ENCODE data around the gene CCDC82.

Gene CCDC82

DNA sequence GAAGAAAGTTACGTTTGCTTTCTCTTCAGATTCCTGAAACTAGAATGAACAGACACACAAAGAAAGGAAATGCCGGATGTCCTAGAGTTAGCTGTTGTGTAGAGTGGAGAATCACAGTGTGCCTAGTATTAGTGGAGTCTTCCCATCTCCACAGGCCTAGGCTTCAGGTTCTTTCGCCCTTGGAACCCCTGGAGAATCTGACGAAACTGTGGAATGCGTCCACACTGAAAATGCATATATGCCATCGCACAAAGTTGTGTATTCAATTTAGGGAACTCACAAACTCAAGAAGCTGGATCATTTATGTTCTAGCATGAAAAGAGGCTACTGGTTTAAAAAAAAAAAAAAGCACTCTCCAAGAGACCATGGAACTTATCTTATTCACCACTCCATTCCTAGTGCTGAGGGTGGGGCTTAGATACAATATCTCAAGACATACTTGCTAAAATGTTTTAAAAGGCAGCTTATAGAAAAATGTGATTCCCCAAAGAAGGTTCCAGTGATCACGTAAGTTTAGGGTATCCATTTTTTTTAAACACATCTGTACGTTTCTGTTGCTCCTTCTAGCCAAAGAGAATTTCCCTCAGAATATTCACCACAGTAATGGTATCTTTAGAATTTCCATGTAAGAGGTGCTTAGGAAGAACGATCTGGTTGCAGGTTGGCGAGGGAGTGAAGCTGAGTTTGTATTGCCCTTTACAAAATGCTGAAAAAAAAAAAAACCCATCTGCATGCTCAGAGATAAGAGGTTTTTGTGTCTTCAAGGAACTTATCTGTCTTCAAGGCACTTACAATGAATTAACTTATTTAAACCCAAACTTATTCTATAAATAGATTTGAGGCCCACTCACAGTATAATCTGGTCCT is 66.7 kb downstream of the CCDC82 start:
- TF ChIP-seq, protein P1, sequence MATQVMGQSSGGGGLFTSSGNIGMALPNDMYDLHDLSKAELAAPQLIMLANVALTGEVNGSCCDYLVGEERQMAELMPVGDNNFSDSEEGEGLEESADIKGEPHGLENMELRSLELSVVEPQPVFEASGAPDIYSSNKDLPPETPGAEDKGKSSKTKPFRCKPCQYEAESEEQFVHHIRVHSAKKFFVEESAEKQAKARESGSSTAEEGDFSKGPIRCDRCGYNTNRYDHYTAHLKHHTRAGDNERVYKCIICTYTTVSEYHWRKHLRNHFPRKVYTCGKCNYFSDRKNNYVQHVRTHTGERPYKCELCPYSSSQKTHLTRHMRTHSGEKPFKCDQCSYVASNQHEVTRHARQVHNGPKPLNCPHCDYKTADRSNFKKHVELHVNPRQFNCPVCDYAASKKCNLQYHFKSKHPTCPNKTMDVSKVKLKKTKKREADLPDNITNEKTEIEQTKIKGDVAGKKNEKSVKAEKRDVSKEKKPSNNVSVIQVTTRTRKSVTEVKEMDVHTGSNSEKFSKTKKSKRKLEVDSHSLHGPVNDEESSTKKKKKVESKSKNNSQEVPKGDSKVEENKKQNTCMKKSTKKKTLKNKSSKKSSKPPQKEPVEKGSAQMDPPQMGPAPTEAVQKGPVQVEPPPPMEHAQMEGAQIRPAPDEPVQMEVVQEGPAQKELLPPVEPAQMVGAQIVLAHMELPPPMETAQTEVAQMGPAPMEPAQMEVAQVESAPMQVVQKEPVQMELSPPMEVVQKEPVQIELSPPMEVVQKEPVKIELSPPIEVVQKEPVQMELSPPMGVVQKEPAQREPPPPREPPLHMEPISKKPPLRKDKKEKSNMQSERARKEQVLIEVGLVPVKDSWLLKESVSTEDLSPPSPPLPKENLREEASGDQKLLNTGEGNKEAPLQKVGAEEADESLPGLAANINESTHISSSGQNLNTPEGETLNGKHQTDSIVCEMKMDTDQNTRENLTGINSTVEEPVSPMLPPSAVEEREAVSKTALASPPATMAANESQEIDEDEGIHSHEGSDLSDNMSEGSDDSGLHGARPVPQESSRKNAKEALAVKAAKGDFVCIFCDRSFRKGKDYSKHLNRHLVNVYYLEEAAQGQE (IDR thresholded peaks at IDR 0.05; ENCODE audit: low read depth), result no peak

- TF ChIP-seq TCF12 (IDR thresholded peaks at IDR 0.05; ENCODE audit: low read depth) (no peak), CEBPB (IDR thresholded peaks at IDR 0.05) (no peak), RAD21 (IDR thresholded peaks at IDR 0.05; ENCODE audit: low read depth) (no peak)
These were observed 68.6 kb downstream of the CCDC82 start for GRCh38 chr11:96321091-96321490.

GRCh38 chr11:96319898-96320656 is 69.6 kb downstream of the CCDC82 start:
- TF ChIP-seq EP300 (IDR thresholded peaks at IDR 0.05; ENCODE audit: borderline replicate concordance) (no peak), FOXM1 (IDR thresholded peaks at IDR 0.05; ENCODE audit: borderline replicate concordance, low read depth) (no peak), CREB1 (IDR thresholded peaks at IDR 0.05; ENCODE audit: low read depth) (no peak), CEBPB (IDR thresholded peaks at IDR 0.05) (no peak), ZBTB7A (IDR thresholded peaks at IDR 0.05; ENCODE audit: low read depth) (no peak), TAF1 (IDR thresholded peaks at IDR 0.05; ENCODE audit: low read depth) (no peak)
- TF ChIP-seq, protein P1 (IDR thresholded peaks at IDR 0.05; ENCODE audit: low read depth), result no peak

- TF ChIP-seq FOXM1 (IDR thresholded peaks at IDR 0.05; ENCODE audit: borderline replicate concordance, low read depth) (no peak), MAX (IDR thresholded peaks at IDR 0.05) (no peak), TAF1 (IDR thresholded peaks at IDR 0.05; ENCODE audit: low read depth) (no peak), EGR1 (IDR thresholded peaks at IDR 0.05) (no peak), RAD21 (IDR thresholded peaks at IDR 0.05; ENCODE audit: low read depth) (no peak), TCF12 (IDR thresholded peaks at IDR 0.05; ENCODE audit: low read depth) (no peak), YY1 (IDR thresholded peaks at IDR 0.05; ENCODE audit: low read depth) (no peak), ZBTB7A (IDR thresholded peaks at IDR 0.05; ENCODE audit: low read depth) (no peak), NFIC (IDR thresholded peaks at IDR 0.05) (no peak), TEAD4 (IDR thresholded peaks at IDR 0.05) (no peak), EP300 (IDR thresholded peaks at IDR 0.05; ENCODE audit: borderline replicate concordance) (no peak), CREB1 (IDR thresholded peaks at IDR 0.05; ENCODE audit: low read depth) (no peak), CEBPB (IDR thresholded peaks at IDR 0.05) (no peak)
- TF ChIP-seq, protein P2, sequence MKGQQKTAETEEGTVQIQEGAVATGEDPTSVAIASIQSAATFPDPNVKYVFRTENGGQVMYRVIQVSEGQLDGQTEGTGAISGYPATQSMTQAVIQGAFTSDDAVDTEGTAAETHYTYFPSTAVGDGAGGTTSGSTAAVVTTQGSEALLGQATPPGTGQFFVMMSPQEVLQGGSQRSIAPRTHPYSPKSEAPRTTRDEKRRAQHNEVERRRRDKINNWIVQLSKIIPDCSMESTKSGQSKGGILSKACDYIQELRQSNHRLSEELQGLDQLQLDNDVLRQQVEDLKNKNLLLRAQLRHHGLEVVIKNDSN (IDR thresholded peaks at IDR 0.05), result no peak
- TF ChIP-seq, protein P1 (IDR thresholded peaks at IDR 0.05; ENCODE audit: low read depth), result no peak
These were observed 70.9 kb downstream of the CCDC82 start for GRCh38 chr11:96318850-96319249.

DNA sequence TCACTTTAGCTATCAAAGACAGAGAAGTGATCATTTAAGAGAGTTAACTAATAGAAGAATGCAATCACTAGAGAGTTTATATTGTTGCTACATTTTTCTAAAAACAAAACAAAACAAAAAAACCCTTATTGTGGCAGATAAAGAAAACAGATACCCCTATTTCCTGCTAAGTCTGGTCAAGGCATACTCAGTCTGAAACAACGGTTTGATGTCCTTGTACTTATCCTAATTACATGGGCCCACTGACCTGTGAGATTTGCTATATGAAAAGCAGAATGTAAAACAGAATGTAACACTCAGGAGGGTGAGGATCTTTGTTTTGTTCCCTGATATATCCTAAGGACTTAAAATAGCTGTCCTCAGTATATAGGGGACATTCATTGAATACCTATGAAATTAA is 71.3 kb downstream of the CCDC82 start:
- no peak for TF ChIP-seq TCF12 (IDR thresholded peaks at IDR 0.05; ENCODE audit: low read depth)

Measured in Ishikawa (cell line).